Natural killer cell (primary cell): ENCODE results near the gene ISL2. TPM values are rescaled to one million over a fixed set of nuclear protein-coding genes. Genes with fewer than 3 reads are reported as not detected.
"Not testable (repeated sequence)": the region's sequence is repeated elsewhere in the genome, so short reads cannot be mapped to it uniquely, and the experiment has no call there.

Source experiments
- ATAC-seq, 3 donors: fragments of 150-1000 bp in 2 of 3; fragments of 200-7000 bp in 1 of 3; cut with Tn5 transposase; 1 replicate in 1 of 3; 2 replicates in 2 of 3; pipeline ENCODE4 v1.10.0; 2021; ENCODE audit warnings: mild to moderate bottlenecking in 2 of 3, moderate library complexity in 2 of 3
- DNase-seq, 2 donors: peaks; one replicate each; pipeline versions ENCODE4 v3.0.0 to v3.0.0-alpha.2; 2013 to 2021; ENCODE audit warnings: mixed read lengths in 1 of 2
- H3K27ac ChIP-seq: one replicate; pipeline ENCODE4 v1.5.1; 2013; ENCODE audit warnings: mild to moderate bottlenecking, low read length
- H3K27me3 ChIP-seq: one replicate; pipeline ENCODE4 v1.6.1; 2013; ENCODE audit warnings: low read length; ENCODE audit not compliant: control insufficient read depth, insufficient read depth
- H3K36me3 ChIP-seq: one replicate; pipeline ENCODE4 v1.6.1; 2013; ENCODE audit warnings: low read length; ENCODE audit not compliant: control insufficient read depth, insufficient read depth
- H3K4me1 ChIP-seq: one replicate; pipeline ENCODE4 v1.6.1; 2013; ENCODE audit warnings: low read length; ENCODE audit not compliant: control insufficient read depth, insufficient read depth
- H3K4me3 ChIP-seq: one replicate; pipeline ENCODE4 v1.5.1; 2013; ENCODE audit warnings: low read length
- H3K9me3 ChIP-seq: one replicate; pipeline ENCODE4 v1.6.1; 2013; ENCODE audit warnings: low read length; ENCODE audit not compliant: control insufficient read depth, insufficient read depth
- H3K27ac Mint-ChIP-seq, 2 donors: one replicate each; pipeline ENCODE4 v1.8.0; 2022; ENCODE audit warnings: mild to moderate bottlenecking in 2 of 2, mixed read lengths in 2 of 2, moderate library complexity in 1 of 2
- H3K27me3 Mint-ChIP-seq, 2 donors: one replicate each; pipeline ENCODE4 v1.8.0; 2022; ENCODE audit warnings: low read depth in 2 of 2, mixed read lengths in 2 of 2
- H3K36me3 Mint-ChIP-seq: one replicate; pipeline ENCODE4 v1.8.0; 2022; ENCODE audit warnings: mixed read lengths
- H3K4me1 Mint-ChIP-seq, 2 donors: one replicate each; pipeline ENCODE4 v1.8.0; 2022; ENCODE audit warnings: mixed read lengths in 2 of 2
- H3K4me3 Mint-ChIP-seq: one replicate; pipeline ENCODE4 v1.8.0; 2022; ENCODE audit warnings: mild to moderate bottlenecking, moderate library complexity, mixed read lengths
- H3K9me3 Mint-ChIP-seq, 2 donors: one replicate each; pipeline ENCODE4 v1.8.0; 2022; ENCODE audit warnings: mixed read lengths in 2 of 2
- WGBS: methylation state at CpG from one replicate; pipeline ENCODE4 v1.1.7; 2013; ENCODE audit warnings: missing lambda C conversion rate; ENCODE audit not compliant: insufficient coverage; 5-methylcytosine and 5-hydroxymethylcytosine counted together
- intact Hi-C: fragments of 100-400 bp; cut with micrococcal nuclease; formaldehyde crosslinking; loops from one replicate; pipeline ENCODE4 v1.14.2; 2022
- total RNA-seq, 4 donors: library from RNA; stranded (reverse); fragments of 120-200 nt in 1 of 4; gene quantifications; one replicate each; pipeline versions ENCODE4 v1.2.3 to v1.2.4, GENCODE V29; 2013 to 2022
- TF ChIP-seq, protein P1 (sequence below): fragments of 200-600 bp; IDR thresholded peaks from one replicate; pipeline ENCODE4 v1.8.0; 2022; ENCODE audit warnings: antibody characterized with exemption

Gene ISL2
- total RNA-seq, 3 donors from 2014 or later (not counting 1 experiment from before 2014, with no cell fraction given), result not detected

GRCh38 chr15:76311100-76311953, 25.2 kb upstream of the ISL2 start, which contains the start of gene ETFA:
ETFA (minus strand) TSS chr15:76311469; CDS start chr15:76311388, 81 bp downstream.
- Histone ChIP-seq H3K27me3 (no peaks in the 10 kb centered on the region), H3K36me3 (peaks cover 2% of the 10 kb centered on the region), H3K4me3 (peak within 1 kb of the TSS; percentile 81), H3K4me1 (peaks cover 14% of the 10 kb centered on the region), H3K9me3 (no peaks in the 10 kb centered on the region), H3K27ac (peak within 1 kb of the TSS; percentile 83)
- Mint-ChIP-seq H3K9me3 (no peaks in the 10 kb centered on the region), H3K36me3 (no peaks in the 10 kb centered on the region), H3K27me3 (no peaks in the 10 kb centered on the region), H3K4me1 (peaks cover 37 to 38% of the 10 kb centered on the region in 2 donors), H3K27ac (peak within 1 kb of the TSS; percentile 85 to 90), H3K4me3 (peak within 1 kb of the TSS; percentile 90)
- TF ChIP-seq, protein P1, sequence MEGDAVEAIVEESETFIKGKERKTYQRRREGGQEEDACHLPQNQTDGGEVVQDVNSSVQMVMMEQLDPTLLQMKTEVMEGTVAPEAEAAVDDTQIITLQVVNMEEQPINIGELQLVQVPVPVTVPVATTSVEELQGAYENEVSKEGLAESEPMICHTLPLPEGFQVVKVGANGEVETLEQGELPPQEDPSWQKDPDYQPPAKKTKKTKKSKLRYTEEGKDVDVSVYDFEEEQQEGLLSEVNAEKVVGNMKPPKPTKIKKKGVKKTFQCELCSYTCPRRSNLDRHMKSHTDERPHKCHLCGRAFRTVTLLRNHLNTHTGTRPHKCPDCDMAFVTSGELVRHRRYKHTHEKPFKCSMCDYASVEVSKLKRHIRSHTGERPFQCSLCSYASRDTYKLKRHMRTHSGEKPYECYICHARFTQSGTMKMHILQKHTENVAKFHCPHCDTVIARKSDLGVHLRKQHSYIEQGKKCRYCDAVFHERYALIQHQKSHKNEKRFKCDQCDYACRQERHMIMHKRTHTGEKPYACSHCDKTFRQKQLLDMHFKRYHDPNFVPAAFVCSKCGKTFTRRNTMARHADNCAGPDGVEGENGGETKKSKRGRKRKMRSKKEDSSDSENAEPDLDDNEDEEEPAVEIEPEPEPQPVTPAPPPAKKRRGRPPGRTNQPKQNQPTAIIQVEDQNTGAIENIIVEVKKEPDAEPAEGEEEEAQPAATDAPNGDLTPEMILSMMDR, result no peak
- ATAC-seq, result peak; percentile 93 to 97 (median 97)
- peak; percentile 86 to 94 for DNase-seq
- WGBS, result under 1% methylated on average over 60 of the region's 60 CpGs
- intact Hi-C loops, result no loop called here

GRCh38 chr15:76312540-76313174, 23.9 kb upstream of the ISL2 start:
- DNase-seq, result no peak
- no peak overlapping the region for H3K27ac ChIP-seq
- no peaks in the 10 kb centered on the region for H3K27me3 Mint-ChIP-seq
- peaks cover 14% of the 10 kb centered on the region for H3K4me1 ChIP-seq
- ATAC-seq, result no peak
- H3K36me3 ChIP-seq, result peaks cover 2% of the 10 kb centered on the region
- 95% methylated on average over 7 of the region's 7 CpGs for WGBS
- no peaks in the 10 kb centered on the region for H3K27me3 ChIP-seq
- H3K9me3 Mint-ChIP-seq, result no peaks in the 10 kb centered on the region
- H3K27ac Mint-ChIP-seq, result peak overlapping the region; percentile 85 to 90
- H3K9me3 ChIP-seq, result no peaks in the 10 kb centered on the region
- no peaks in the 10 kb centered on the region for H3K36me3 Mint-ChIP-seq
- peaks cover 31 to 38% of the 10 kb centered on the region in 2 donors for H3K4me1 Mint-ChIP-seq
- intact Hi-C loops, result no loop called here
- peak overlapping the region; percentile 90 for H3K4me3 Mint-ChIP-seq
- no peak overlapping the region for H3K4me3 ChIP-seq
- TF ChIP-seq, protein P1, result no peak

GRCh38 chr15:76313175-76313567, 23.4 kb upstream of the ISL2 start:
- peak overlapping the region in 1 of 2 donors; percentile 6 for H3K27ac Mint-ChIP-seq
- H3K27ac ChIP-seq, ATAC-seq, H3K36me3 ChIP-seq, H3K27me3 Mint-ChIP-seq, intact Hi-C loops, H3K4me3 ChIP-seq, H3K27me3 ChIP-seq, H3K36me3 Mint-ChIP-seq, H3K9me3 Mint-ChIP-seq, DNase-seq, H3K9me3 ChIP-seq: not testable (repeated sequence)
- H3K4me1 ChIP-seq, result peaks cover 14% of the 10 kb centered on the region
- H3K4me3 Mint-ChIP-seq, result peak overlapping the region; percentile 90
- H3K4me1 Mint-ChIP-seq, result peaks cover 27 to 36% of the 10 kb centered on the region in 2 donors
- WGBS, result 94% methylated on average over 4 of the region's 4 CpGs

DNA sequence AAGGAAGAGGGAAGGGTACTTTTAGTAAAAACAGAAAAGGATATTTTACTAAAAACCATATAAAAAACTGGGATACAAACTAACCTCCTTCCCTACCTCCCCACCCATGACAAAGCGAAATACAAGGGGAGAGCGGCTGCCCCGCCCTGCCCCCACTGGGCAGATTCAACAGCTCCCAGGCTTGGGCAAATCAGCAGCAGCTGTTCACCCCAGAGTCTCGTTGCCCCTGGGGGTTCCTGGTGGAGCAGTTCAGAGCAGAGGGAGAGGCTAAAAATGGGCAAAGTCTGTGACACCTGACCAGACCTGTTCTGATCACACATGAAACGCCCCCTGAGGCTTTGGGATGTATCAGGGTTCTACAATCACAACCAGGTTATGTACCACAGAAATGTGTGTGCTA, 22.8 kb upstream of the ISL2 start:
- Histone ChIP-seq H3K4me3 (no peak overlapping the region), H3K9me3 (no peaks in the 10 kb centered on the region), H3K27ac (no peak overlapping the region), H3K4me1 (peaks cover 14% of the 10 kb centered on the region), H3K27me3 (no peaks in the 10 kb centered on the region), H3K36me3 (no peaks in the 10 kb centered on the region)
- no peak overlapping the region for H3K27ac Mint-ChIP-seq
- intact Hi-C loops, result no loop called here
- TF ChIP-seq, protein P1, result no peak
- H3K27me3 Mint-ChIP-seq, result no peaks in the 10 kb centered on the region
- ATAC-seq (no peak), DNase-seq (no peak)
- peaks cover 21 to 30% of the 10 kb centered on the region in 2 donors for H3K4me1 Mint-ChIP-seq
- WGBS, result 83% methylated on average over 5 of the region's 5 CpGs
- H3K36me3 Mint-ChIP-seq, result no peaks in the 10 kb centered on the region
- H3K9me3 Mint-ChIP-seq, result no peaks in the 10 kb centered on the region
- no peak overlapping the region for H3K4me3 Mint-ChIP-seq
